ENCODE data around the gene STOX2. TPM values are rescaled to one million over a fixed set of nuclear protein-coding genes. Genes with fewer than 3 reads are reported as not detected.

STOX2 gene
- total RNA-seq, 1 donor from 2014 or later = 1.9 TPM

GRCh38 chr4:183936047-183936446 is 30.9 kb downstream of the STOX2 start:
- no peak overlapping the region for H3K4me3 Mint-ChIP-seq (ENCODE audit: unreplicated experiment)
- TF ChIP-seq CTCF (IDR thresholded peaks at IDR 0.05) = no peak
- H3K4me1 Mint-ChIP-seq (ENCODE audit: low read depth) = no peaks in the 10 kb centered on the region
- no peak for DNase-seq (ENCODE audit: low spot score)
- H3K36me3 Mint-ChIP-seq (ENCODE audit: low read depth) = no peaks in the 10 kb centered on the region
- no peaks in the 10 kb centered on the region for H3K27me3 Mint-ChIP-seq (ENCODE audit: low read depth)
- H3K9me3 Mint-ChIP-seq (ENCODE audit: low read depth) = no peaks in the 10 kb centered on the region
- no peak overlapping the region for H3K27ac Mint-ChIP-seq (ENCODE audit: unreplicated experiment)

GRCh38 chr4:183936574-183937345 is 31.7 kb downstream of the STOX2 start:
- Mint-ChIP-seq H3K4me1 (ENCODE audit: low read depth) (no peaks in the 10 kb centered on the region), H3K9me3 (ENCODE audit: low read depth) (no peaks in the 10 kb centered on the region)

GRCh38 chr4:183940864-183941263 is 35.8 kb downstream of the STOX2 start:
- no peak for TF ChIP-seq CTCF (IDR thresholded peaks at IDR 0.05)
- Mint-ChIP-seq H3K4me3 (ENCODE audit: unreplicated experiment) (no peak overlapping the region), H3K36me3 (ENCODE audit: low read depth) (no peaks in the 10 kb centered on the region), H3K9me3 (ENCODE audit: low read depth) (no peaks in the 10 kb centered on the region), H3K27ac (ENCODE audit: unreplicated experiment) (no peak overlapping the region), H3K27me3 (ENCODE audit: low read depth) (no peaks in the 10 kb centered on the region), H3K4me1 (ENCODE audit: low read depth) (no peaks in the 10 kb centered on the region)
- DNase-seq (ENCODE audit: low spot score) = no peak

More at GRCh38 chr4:183936574-183937345, 31.7 kb downstream of the STOX2 start:
- no peak for DNase-seq (ENCODE audit: low spot score)
- Mint-ChIP-seq H3K4me3 (ENCODE audit: unreplicated experiment) (no peak overlapping the region), H3K27me3 (ENCODE audit: low read depth) (no peaks in the 10 kb centered on the region), H3K27ac (ENCODE audit: unreplicated experiment) (no peak overlapping the region), H3K36me3 (ENCODE audit: low read depth) (no peaks in the 10 kb centered on the region)
- TF ChIP-seq CTCF (IDR thresholded peaks at IDR 0.05) = no peak

- no peak for DNase-seq (ENCODE audit: low spot score)
- H3K4me1 Mint-ChIP-seq (ENCODE audit: low read depth) = no peaks in the 10 kb centered on the region
- H3K27ac Mint-ChIP-seq (ENCODE audit: unreplicated experiment) = no peak overlapping the region
- no peak for TF ChIP-seq CTCF (IDR thresholded peaks at IDR 0.05)
- no peak overlapping the region for H3K4me3 Mint-ChIP-seq (ENCODE audit: unreplicated experiment)
- no peaks in the 10 kb centered on the region for H3K9me3 Mint-ChIP-seq (ENCODE audit: low read depth)
- no peaks in the 10 kb centered on the region for H3K27me3 Mint-ChIP-seq (ENCODE audit: low read depth)
- no peaks in the 10 kb centered on the region for H3K36me3 Mint-ChIP-seq (ENCODE audit: low read depth)
Observed at GRCh38 chr4:183941964-183942363, 36.9 kb downstream of the STOX2 start.

- no peaks in the 10 kb centered on the region for H3K36me3 Mint-ChIP-seq (ENCODE audit: low read depth)
- no peak for TF ChIP-seq CTCF (IDR thresholded peaks at IDR 0.05)
- H3K27me3 Mint-ChIP-seq (ENCODE audit: low read depth) = no peaks in the 10 kb centered on the region
- no peak for DNase-seq (ENCODE audit: low spot score)
- no peak overlapping the region for H3K27ac Mint-ChIP-seq (ENCODE audit: unreplicated experiment)
- H3K4me3 Mint-ChIP-seq (ENCODE audit: unreplicated experiment) = no peak overlapping the region
- H3K9me3 Mint-ChIP-seq (ENCODE audit: low read depth) = no peaks in the 10 kb centered on the region
- H3K4me1 Mint-ChIP-seq (ENCODE audit: low read depth) = no peaks in the 10 kb centered on the region
Observed at GRCh38 chr4:183945741-183946140, 40.6 kb downstream of the STOX2 start.
